HepG2 (cell line): ENCODE data around the gene EEF1E1. TPM values are rescaled to one million over a fixed set of nuclear protein-coding genes. Genes with fewer than 3 reads are reported as not detected.
A peak's percentile ranks its signal among the peaks of the same experiment; 100 is the strongest.

Experiments used
- BHLHE40 ChIP-seq: IDR thresholded peaks from 2 replicates; pipeline ENCODE4 v1.6.1; 2011; ENCODE audit warnings: low read length, improper control_type of control experiment
- CEBPG ChIP-seq: IDR thresholded peaks from 2 replicates; pipeline ENCODE4 v1.6.1; 2016
- DBP ChIP-seq: sonication (generic); formaldehyde crosslinking; IDR thresholded peaks from 2 replicates; pipeline ENCODE4 v1.4.0; 2020; ENCODE audit warnings: missing genetic modification reagents; ENCODE audit errors: not compliant biosample characterization
- NFE2L1 ChIP-seq: sonication (generic); formaldehyde crosslinking; IDR thresholded peaks from 2 replicates; pipeline ENCODE4 v1.4.0; 2020; ENCODE audit warnings: missing genetic modification reagents, mild to moderate bottlenecking, borderline replicate concordance
- NFIC ChIP-seq: IDR thresholded peaks from 2 replicates; pipeline ENCODE4 v1.6.1; 2012; ENCODE audit warnings: mild to moderate bottlenecking, low read length, inconsistent platforms
- POLR2AphosphoS5 ChIP-seq: IDR thresholded peaks from 2 replicates; pipeline ENCODE4 v1.6.1; 2012; ENCODE audit warnings: low read depth, low read length
- PRMT3 ChIP-seq: sonication (generic); formaldehyde crosslinking; IDR thresholded peaks from 2 replicates; pipeline ENCODE4 v1.8.1; 2022; ENCODE audit warnings: low read depth, mild to moderate bottlenecking, moderate library complexity, missing genetic modification reagents, borderline replicate concordance
- RXRA ChIP-seq: sonication (generic); formaldehyde crosslinking; IDR thresholded peaks from 2 replicates; pipeline ENCODE4 v1.5.1; 2020; ENCODE audit warnings: missing genetic modification reagents
- TCF7L2 ChIP-seq: IDR thresholded peaks from 2 replicates; pipeline ENCODE4 v1.6.1; 2011; ENCODE audit warnings: mild to moderate bottlenecking, low read depth, low read length, moderate library complexity
- ZNF33A ChIP-seq: sonication (generic); formaldehyde crosslinking; IDR thresholded peaks from 2 replicates; pipeline ENCODE4 v1.5.1; 2020; ENCODE audit warnings: missing genetic modification reagents, mild to moderate bottlenecking, moderate library complexity, borderline replicate concordance
- ZNF513 ChIP-seq: sonication (generic); formaldehyde crosslinking; conservative IDR thresholded peaks from 2 replicates; pipeline ENCODE4 v1.5.0; 2020; ENCODE audit warnings: missing genetic modification reagents
- ZNF883 ChIP-seq: sonication (generic); formaldehyde crosslinking; IDR thresholded peaks from 2 replicates; pipeline ENCODE4 v1.5.1; 2020; ENCODE audit warnings: mild to moderate bottlenecking, missing genetic modification reagents; ENCODE audit errors: not compliant biosample characterization
- polyA plus RNA-seq, 8 experiments: library from polyadenylated mRNA; depleted of rRNA in 3 of 8; stranded (reverse) in 7 of 8; unstranded in 1 of 8; fragments of >200 nt; fragmentation: Illumina TruSeq in 4 of 8; extraction: Trizol in 4 of 8; gene quantifications; 2 replicates each; pipeline versions ENCODE4 v1.2.1 to v1.2.3, GENCODE V29; 2011 to 2016; ENCODE audit warnings: low read depth in 4 of 8, missing spikeins in 1 of 8, mixed read lengths in 1 of 8; ENCODE audit not compliant: insufficient read depth in 1 of 8
- total RNA-seq, 5 experiments: library from RNA; depleted of rRNA; stranded (reverse); fragments of >200 nt; fragmentation: Illumina TruSeq; extraction: Trizol; gene quantifications; 2 replicates each; pipeline ENCODE4 v1.2.3, GENCODE V29; 2016; ENCODE audit warnings: low read depth in 1 of 5
- TF ChIP-seq, protein P1 (sequence below): sonication (generic); formaldehyde crosslinking; IDR thresholded peaks from 2 replicates; pipeline ENCODE4 v1.4.0; 2020; ENCODE audit warnings: missing genetic modification reagents
- TF ChIP-seq, protein P2 (sequence below): sonication (generic); formaldehyde crosslinking; IDR thresholded peaks from 2 replicates; pipeline ENCODE4 v1.8.1; 2023; ENCODE audit warnings: mild to moderate bottlenecking, moderate library complexity, missing genetic modification reagents
- TF ChIP-seq, protein P3 (sequence below): sonication (generic); formaldehyde crosslinking; IDR thresholded peaks from 2 replicates; pipeline ENCODE4 v1.5.1; 2020; ENCODE audit warnings: mild to moderate bottlenecking, missing genetic modification reagents, moderate library complexity
- TF ChIP-seq, protein P4 (sequence below): sonication (generic); formaldehyde crosslinking; IDR thresholded peaks from 2 replicates; pipeline ENCODE4 v1.8.0; 2022; ENCODE audit warnings: low read depth, missing genetic modification reagents
- TF ChIP-seq, protein P5 (sequence below): sonication (generic); formaldehyde crosslinking; conservative IDR thresholded peaks from 2 replicates; pipeline ENCODE4 v1.4.0; 2020; ENCODE audit warnings: missing genetic modification reagents

The EEF1E1 gene
- total and polyA plus RNA-seq, 2 of the 13 experiments (the other 11 are each of a cell fraction or from before 2014, with no cell fraction given), result 128 to 188 TPM

- peak; percentile 94; the same call in 1 of the 2 replicates for TF ChIP-seq RXRA (CRISPR knock-in tag)
- TF ChIP-seq ZNF33A, result no peak
- no peak for TF ChIP-seq NFE2L1 (CRISPR knock-in tag)
- no peak for TF ChIP-seq POLR2AphosphoS5
- TF ChIP-seq BHLHE40, result no peak
- TF ChIP-seq, protein P1, sequence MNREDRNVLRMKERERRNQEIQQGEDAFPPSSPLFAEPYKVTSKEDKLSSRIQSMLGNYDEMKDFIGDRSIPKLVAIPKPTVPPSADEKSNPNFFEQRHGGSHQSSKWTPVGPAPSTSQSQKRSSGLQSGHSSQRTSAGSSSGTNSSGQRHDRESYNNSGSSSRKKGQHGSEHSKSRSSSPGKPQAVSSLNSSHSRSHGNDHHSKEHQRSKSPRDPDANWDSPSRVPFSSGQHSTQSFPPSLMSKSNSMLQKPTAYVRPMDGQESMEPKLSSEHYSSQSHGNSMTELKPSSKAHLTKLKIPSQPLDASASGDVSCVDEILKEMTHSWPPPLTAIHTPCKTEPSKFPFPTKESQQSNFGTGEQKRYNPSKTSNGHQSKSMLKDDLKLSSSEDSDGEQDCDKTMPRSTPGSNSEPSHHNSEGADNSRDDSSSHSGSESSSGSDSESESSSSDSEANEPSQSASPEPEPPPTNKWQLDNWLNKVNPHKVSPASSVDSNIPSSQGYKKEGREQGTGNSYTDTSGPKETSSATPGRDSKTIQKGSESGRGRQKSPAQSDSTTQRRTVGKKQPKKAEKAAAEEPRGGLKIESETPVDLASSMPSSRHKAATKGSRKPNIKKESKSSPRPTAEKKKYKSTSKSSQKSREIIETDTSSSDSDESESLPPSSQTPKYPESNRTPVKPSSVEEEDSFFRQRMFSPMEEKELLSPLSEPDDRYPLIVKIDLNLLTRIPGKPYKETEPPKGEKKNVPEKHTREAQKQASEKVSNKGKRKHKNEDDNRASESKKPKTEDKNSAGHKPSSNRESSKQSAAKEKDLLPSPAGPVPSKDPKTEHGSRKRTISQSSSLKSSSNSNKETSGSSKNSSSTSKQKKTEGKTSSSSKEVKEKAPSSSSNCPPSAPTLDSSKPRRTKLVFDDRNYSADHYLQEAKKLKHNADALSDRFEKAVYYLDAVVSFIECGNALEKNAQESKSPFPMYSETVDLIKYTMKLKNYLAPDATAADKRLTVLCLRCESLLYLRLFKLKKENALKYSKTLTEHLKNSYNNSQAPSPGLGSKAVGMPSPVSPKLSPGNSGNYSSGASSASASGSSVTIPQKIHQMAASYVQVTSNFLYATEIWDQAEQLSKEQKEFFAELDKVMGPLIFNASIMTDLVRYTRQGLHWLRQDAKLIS (CRISPR knock-in tag), result no peak
- peak; percentile 90 for TF ChIP-seq NFIC
- TF ChIP-seq, protein P2, sequence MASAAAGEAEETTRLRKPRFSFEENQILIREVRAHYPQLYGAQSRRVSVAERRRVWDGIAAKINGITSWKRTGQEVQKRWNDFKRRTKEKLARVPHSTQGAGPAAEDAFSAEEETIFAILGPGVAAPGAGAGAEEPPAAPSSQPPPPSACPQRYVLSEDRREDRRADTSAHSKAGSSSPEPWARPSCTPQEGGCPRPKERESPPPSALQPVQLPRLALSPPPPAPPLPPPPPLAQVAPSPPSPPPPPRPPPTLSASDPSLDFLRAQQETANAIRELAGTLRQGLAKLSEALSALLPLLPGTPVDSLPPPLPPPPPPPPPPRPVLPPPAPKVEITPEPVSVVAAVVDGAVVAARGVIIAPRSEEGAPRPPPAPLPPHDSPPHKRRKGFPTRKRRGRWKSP, result peak; percentile 70; the same call in 1 of the 2 replicates
- TF ChIP-seq TCF7L2, result no peak
- TF ChIP-seq, protein P3, sequence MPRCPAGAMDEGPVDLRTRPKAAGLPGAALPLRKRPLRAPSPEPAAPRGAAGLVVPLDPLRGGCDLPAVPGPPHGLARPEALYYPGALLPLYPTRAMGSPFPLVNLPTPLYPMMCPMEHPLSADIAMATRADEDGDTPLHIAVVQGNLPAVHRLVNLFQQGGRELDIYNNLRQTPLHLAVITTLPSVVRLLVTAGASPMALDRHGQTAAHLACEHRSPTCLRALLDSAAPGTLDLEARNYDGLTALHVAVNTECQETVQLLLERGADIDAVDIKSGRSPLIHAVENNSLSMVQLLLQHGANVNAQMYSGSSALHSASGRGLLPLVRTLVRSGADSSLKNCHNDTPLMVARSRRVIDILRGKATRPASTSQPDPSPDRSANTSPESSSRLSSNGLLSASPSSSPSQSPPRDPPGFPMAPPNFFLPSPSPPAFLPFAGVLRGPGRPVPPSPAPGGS (CRISPR knock-in tag), result no peak
- no peak for TF ChIP-seq PRMT3 (CRISPR knock-in tag)
- TF ChIP-seq CEBPG, result peak; percentile 98
- TF ChIP-seq ZNF513 (CRISPR knock-in tag), result no peak
- TF ChIP-seq, protein P4, sequence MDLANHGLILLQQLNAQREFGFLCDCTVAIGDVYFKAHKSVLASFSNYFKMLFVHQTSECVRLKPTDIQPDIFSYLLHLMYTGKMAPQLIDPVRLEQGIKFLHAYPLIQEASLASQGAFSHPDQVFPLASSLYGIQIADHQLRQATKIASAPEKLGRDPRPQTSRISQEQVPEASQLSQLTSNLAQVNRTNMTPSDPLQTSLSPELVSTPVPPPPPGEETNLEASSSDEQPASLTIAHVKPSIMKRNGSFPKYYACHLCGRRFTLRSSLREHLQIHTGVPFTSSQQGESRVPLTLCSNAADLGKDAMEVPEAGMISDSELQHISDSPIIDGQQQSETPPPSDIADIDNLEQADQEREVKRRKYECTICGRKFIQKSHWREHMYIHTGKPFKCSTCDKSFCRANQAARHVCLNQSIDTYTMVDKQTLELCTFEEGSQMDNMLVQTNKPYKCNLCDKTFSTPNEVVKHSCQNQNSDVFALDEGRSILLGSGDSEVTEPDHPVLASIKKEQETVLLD (CRISPR knock-in tag), result no peak
- TF ChIP-seq, protein P5, sequence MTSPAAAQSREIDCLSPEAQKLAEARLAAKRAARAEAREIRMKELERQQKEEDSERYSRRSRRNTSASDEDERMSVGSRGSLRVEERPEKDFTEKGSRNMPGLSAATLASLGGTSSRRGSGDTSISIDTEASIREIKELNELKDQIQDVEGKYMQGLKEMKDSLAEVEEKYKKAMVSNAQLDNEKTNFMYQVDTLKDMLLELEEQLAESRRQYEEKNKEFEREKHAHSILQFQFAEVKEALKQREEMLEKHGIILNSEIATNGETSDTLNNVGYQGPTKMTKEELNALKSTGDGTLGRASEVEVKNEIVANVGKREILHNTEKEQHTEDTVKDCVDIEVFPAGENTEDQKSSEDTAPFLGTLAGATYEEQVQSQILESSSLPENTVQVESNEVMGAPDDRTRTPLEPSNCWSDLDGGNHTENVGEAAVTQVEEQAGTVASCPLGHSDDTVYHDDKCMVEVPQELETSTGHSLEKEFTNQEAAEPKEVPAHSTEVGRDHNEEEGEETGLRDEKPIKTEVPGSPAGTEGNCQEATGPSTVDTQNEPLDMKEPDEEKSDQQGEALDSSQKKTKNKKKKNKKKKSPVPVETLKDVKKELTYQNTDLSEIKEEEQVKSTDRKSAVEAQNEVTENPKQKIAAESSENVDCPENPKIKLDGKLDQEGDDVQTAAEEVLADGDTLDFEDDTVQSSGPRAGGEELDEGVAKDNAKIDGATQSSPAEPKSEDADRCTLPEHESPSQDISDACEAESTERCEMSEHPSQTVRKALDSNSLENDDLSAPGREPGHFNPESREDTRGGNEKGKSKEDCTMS (CRISPR knock-in tag), result peak; percentile 72; the same call in 1 of the 2 replicates
- TF ChIP-seq DBP (CRISPR knock-in tag), result no peak
- no peak for TF ChIP-seq ZNF883 (CRISPR knock-in tag)
Observed at GRCh38 chr6:8085053-8085511, 17.3 kb downstream of the EEF1E1 start (continued).
